HG03064 (cell line): ENCODE results near the gene TMEM130.

ENCODE experiments used
- ATAC-seq: cut with Tn5 transposase; IDR thresholded peaks from one replicate; pipeline ENCODE4 v1.9.1; 2021; ENCODE audit warnings: low read depth; ENCODE audit not compliant: unreplicated experiment

Gene TMEM130

DNA sequence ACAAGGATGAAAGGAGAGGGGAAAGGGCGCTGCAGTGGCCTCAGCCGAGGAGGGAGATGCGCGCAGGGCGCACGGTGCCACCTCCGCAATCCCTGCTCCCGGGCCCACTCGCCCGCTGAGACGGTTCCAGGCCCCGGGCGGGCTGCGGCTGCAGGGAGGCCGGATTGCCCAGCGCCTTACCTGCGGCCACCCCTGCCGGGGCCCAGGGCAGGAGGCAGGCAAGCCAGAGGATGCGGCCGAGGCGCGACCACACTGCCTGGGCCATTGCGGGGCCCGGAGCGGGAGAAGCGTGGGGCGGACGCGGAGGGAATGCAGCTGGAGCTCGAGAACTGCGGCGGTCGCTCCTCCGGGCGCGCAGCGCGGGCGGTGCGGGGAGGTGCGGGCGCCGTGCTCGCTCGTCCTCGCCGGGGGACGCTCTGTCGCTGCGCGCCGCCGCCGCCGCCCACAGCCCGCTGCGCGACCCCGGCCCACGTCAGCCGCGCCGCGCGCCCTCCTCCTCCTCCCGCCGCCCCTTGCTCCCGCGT lies at the start of gene TMEM130:
Gene TMEM130 (minus strand): TSS at position 418 of the 524 bp plus-strand sequence. CDS start 153 bp downstream, at position 265.
- ATAC-seq: peak; percentile 14

GRCh38 chr7:98917331-98917730 lies 47.5 kb upstream of the TMEM130 start:
- ATAC-seq: no peak

- ATAC-seq: no peak
Observed at GRCh38 chr7:98913612-98914011, 43.8 kb upstream of the TMEM130 start.

DNA sequence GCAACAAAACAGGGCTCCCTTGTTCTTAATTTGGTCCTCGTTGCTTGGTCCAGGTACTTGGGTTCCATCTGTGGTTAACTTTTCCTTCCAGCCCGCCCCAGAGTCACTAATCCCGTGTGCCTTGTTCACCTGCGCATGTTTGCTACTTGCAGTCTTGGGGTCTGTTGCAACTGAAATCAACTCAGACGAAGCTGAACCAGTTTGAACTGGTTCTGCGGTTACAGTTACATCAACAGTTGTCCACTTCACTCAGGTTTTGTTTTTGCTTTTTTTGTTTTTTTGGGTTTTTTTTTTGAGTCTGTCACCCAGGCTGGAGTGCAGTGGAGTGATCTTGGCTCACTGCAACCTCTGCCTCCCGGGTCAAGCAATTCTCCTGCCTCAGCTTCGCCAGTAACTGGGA lies 43.2 kb upstream of the TMEM130 start:
- no peak for ATAC-seq

DNA sequence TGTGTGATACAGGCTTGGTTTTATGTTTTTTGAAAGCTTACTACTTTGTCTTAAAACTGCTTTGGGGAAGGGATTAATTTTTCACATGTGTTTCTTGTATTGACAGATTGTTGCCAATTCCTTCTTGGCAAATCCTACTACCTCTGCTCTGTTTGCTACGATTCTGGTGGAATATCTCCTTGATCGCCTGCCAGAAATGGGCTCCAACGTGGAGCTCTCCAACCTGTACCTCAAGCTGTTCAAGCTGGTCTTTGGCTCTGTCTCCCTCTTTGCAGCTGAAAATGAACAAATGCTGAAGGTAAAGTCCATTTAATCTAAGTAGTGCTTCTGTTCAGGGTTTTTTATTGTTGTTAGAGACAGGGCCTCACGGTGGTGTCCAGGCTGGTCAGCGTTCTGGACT lies 42.1 kb upstream of the TMEM130 start:
- ATAC-seq: no peak

- ATAC-seq: no peak
Observed at GRCh38 chr7:98910427-98910826, 40.6 kb upstream of the TMEM130 start.

GRCh38 chr7:98909487-98909886 lies 39.7 kb upstream of the TMEM130 start:
- ATAC-seq: no peak

DNA sequence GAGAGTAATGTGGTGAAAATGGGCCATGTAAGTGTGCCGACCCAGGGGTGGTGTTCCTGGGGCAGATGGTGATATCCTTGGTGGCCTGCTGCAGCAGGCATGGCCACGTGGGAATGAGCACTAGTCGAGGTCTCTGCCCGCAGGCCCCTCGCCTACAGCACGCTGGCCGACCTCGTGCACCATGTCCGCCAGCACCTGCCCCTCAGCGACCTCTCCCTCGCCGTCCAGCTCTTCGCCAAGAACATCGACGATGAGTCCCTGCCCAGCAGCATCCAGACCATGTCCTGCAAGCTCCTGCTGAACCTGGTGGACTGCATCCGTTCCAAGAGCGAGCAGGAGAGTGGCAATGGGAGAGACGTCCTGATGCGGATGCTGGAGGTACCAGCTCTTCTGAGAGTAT lies 38.8 kb upstream of the TMEM130 start:
- no peak for ATAC-seq

DNA sequence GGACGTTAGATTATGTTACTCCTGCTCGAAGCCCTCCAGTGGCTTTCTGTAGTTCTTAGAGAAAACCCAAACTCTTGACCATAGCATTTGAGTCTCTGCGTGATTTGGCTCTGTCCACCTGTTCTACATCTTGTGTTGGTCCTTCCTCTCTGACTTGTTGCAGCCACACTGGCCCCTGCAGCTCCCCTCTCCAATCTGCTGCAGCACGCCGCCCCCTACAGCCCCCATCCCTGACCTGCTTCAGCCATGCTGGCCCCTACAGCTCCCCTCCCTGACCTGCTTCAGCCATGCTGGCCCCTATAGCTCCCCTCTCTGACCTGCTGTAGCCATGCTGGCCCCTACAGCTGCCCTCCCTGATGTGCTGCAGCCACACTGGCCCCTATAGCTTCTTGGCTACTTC lies 37.8 kb upstream of the TMEM130 start:
- no peak for ATAC-seq

DNA sequence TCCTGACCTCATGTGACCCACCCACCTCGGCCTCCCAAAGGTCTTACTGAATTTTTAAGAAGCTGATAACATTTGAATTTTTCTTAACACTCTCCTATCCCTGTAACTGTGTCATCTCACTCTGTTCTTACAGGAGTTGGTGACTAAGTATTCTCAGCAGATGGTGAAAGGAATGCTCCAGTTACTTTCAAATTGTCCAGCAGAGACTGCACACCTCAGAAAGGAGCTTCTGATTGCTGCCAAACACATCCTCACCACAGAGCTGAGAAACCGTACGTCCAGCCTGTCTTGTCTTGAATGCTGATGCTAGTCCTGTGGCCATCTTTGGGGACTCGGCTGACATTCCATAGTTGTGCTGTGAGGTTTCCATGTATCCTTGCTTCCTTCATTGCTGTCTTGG lies 33.4 kb upstream of the TMEM130 start:
- no peak for ATAC-seq

DNA sequence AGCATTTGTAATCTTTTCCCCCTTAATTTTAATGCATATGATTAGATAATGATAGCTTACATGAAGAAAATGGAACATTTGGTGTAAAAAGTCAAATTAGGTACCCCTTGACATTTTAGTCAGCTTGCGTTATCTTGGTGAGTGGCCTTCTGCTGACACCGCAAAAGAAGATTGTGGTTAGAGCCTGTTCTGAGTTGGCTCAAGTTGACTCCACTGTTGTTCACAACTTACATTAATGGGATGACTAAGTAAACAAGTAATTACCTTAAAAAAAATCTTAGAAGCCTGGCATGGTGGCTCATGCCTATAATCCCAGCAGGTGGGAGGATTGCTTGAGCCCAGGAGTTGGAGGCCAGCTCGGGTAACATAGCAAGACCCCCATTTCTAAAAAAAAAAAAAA lies 32.7 kb upstream of the TMEM130 start:
- ATAC-seq: no peak

GRCh38 chr7:98900815-98901214 lies 31.0 kb upstream of the TMEM130 start:
- ATAC-seq: no peak

GRCh38 chr7:98899816-98900215 lies 30.0 kb upstream of the TMEM130 start:
- no peak for ATAC-seq

DNA sequence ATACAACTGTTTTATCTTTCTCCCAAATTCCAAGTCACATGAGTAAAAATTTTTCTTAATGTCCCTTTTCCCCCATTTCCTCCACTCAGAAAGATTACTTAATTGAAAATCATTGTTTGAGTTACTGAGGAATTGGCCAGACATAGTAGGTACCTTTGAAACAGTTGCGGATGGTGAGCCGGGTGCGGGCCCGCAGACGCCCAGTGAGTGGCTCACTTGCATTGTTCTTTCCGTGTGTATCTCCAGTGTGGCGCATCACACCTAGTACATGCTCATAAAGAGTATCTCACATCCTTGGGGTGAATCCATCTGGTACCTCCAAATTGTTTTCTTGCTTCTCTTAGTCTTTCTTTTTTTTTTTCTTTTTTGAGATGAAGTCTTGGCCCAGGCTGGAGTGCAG lies 22.8 kb upstream of the TMEM130 start:
- no peak for ATAC-seq

DNA sequence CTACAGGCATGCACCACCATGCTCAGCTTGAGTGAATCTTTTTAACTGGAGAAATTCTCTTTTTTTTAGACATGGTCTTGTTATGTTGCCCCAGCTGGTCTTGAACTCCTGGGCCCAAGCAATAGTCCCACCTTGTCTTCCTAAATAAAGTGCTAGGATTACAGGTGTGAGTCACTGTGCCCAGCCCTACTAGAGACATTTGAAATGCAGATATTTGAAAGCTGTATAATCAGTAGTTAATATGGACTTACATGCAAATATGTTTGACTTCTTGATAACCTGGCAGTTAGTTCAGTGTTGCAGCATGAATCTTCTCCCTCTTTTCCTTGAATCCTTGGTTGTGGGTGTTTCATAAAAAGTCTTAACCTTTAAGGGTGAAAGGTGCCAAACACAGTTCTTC lies 17.2 kb upstream of the TMEM130 start:
- ATAC-seq: no peak

DNA sequence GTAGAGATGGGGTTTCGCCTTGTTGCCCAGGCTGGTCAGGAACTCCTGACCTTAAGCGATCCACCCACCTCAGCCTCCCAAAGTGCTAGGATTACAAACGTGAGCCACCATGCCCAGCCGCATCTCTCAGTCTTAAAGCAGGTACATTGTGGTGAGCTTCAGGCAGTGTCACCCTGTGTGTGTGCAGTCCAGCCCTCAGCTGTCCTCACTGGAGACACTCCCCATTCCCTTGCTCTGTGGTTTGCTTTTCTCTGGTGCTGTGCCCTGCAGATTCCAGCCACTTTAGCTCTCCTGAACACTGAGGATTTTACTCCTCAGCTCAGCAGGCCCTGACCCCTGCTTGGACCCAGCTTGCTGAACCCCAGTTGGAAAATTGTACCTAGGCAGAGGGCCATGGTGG lies 14.6 kb upstream of the TMEM130 start:
- ATAC-seq: no peak

DNA sequence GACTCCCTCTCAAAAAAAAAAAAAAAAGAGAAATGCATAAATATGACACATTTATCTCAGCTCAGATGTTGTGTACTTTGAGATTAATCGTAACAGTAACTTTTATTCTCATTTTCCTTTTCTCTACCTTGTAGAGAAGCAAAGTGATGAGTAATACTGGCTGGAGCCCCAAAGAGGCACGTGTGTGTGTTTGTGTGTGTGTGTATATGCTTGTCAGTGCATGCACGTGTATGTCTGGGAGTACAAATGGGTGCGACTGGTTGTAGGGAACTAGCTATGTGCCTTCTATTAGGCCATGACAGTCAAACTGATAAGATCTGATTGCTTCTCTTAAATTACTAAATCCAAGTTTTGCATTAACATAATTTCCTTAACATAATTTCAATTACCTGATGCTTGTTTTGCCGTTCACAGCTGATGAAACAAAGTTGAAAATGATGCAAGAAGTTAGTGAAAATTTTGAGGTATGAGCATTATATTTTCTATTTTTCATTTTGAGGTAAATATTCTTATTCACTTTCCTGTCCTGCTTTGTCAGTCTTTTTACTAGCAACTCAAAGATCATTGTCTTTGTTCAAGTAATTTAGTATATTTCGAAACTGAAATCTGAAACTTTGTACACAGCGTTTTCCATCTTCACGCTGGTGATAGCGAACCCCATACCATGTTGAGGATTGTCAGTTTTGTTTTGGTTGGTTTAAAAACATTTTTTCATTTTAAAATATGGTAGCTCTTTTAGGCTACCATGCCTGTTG lies 11.9 kb upstream of the TMEM130 start:
- ATAC-seq: no peak

- no peak for ATAC-seq
Observed at GRCh38 chr7:98880485-98880884, 10.7 kb upstream of the TMEM130 start.

DNA sequence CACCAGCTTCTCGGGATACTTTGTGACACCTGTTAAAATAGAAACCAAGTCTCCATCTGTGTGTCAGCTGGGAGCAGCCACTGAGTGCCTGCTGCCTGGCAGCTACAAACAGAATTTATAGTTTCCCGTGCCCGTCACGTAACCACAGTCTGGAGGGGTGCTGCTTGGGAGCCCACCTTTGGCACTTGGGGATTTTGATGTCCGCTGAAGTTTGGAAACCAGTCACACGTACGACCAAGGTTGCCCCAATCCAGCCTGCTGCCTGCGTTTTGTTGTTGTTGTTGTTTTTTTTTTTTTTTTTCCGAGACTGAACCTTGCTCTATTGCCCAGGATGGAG lies 10.1 kb upstream of the TMEM130 start:
- ATAC-seq: no peak

DNA sequence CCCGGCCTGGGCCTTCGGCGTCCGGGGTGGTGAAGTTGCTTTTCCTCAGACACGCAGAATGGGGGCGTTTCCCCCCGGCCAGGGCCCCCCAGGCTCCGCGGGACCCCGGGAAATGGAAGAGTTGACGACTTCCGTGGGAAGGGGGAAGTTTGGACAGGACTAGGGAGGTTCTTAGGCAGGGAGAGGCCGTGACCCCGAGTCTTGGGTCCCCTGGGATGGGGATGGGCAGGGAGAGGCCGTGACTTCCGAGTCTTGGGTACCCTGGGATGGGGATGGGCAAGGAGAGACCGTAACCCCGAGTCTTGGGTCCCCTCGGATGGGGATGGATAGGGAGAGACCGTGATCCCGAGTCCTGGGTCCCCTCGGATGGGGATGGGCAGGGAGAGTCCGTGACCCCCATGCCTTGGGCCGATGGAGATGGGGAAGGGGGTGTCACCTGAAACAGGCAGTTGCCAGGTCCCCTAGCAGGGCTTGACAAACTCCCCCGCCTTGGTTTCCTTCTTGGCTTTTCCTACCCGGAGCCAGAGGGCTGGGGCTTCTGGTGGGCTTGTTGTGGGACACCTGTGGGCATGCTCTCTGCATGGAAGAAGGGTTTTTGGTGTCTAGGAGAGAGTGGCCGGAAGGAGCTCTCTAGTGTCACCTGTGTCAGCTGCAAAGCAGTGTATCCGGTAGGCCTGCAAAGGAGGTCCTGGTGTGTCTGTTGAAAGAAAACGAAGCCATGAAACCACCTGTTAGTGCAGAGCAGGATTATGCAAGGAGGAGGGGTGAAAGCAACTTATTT lies 9.6 kb upstream of the TMEM130 start:
- peak; percentile 64 for ATAC-seq

- ATAC-seq: peak; percentile 75
Observed at GRCh38 chr7:98878365-98879197, 8.8 kb upstream of the TMEM130 start, which contains the start of gene TRRAP. Gene TRRAP, plus strand, starts transcription at chr7:98878532. Its CDS starts 2,619 bp downstream, at chr7:98881151.
